HepG2 (cell line): ENCODE data around the gene ZNF341.

Experiments
- NCOA1 ChIP-seq: sonication (generic); formaldehyde crosslinking; IDR thresholded peaks from 2 replicates; pipeline ENCODE4 v1.9.0; 2021; ENCODE audit warnings: missing genetic modification reagents
- NFYC ChIP-seq: IDR thresholded peaks from 2 replicates; pipeline ENCODE4 v1.6.1; 2016; ENCODE audit warnings: missing genetic modification reagents, missing compliant biosample characterization
- PAWR ChIP-seq: sonication (generic); formaldehyde crosslinking; IDR thresholded peaks from 2 replicates; pipeline ENCODE4 v1.4.0; 2020; ENCODE audit warnings: missing genetic modification reagents, mild to moderate bottlenecking, borderline replicate concordance
- ZKSCAN8 ChIP-seq: IDR thresholded peaks from 2 replicates; pipeline ENCODE4 v1.6.1; 2016; ENCODE audit warnings: borderline replicate concordance, missing genetic modification reagents, missing compliant biosample characterization
- ZNF597 ChIP-seq: sonication (generic); formaldehyde crosslinking; IDR thresholded peaks from 2 replicates; pipeline ENCODE4 v1.5.0; 2020; ENCODE audit warnings: missing genetic modification reagents
- TF ChIP-seq, protein P1 (sequence below): sonication (generic); formaldehyde crosslinking; IDR thresholded peaks from 2 replicates; pipeline ENCODE4 v1.5.0; 2020; ENCODE audit warnings: mild to moderate bottlenecking, missing genetic modification reagents, moderate library complexity

DNA sequence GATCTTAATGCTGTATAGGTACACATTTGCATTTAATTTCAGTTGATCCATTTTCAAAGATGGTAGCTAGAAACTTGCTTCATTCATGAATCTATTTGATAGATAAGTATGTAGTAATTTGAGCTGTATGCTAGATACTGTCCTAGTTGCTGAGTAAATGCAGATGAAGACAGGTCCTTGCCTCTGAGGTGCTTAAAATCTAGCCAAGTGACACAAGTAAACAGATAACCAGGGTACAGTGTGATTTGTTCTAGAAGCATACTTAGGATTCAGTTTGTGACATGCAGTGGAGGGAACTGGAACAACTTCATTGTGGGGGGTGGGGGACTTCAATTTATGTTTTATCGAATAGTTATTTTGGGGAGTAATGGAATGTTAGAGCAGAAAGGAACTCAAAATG lies 88.6 kb downstream of the ZNF341 start:
- TF ChIP-seq ZKSCAN8 (CRISPR knock-in tag) (no peak), ZNF597 (CRISPR knock-in tag) (no peak), PAWR (CRISPR knock-in tag) (no peak), NCOA1 (no peak), NFYC (CRISPR knock-in tag) (no peak)
- TF ChIP-seq, protein P1, sequence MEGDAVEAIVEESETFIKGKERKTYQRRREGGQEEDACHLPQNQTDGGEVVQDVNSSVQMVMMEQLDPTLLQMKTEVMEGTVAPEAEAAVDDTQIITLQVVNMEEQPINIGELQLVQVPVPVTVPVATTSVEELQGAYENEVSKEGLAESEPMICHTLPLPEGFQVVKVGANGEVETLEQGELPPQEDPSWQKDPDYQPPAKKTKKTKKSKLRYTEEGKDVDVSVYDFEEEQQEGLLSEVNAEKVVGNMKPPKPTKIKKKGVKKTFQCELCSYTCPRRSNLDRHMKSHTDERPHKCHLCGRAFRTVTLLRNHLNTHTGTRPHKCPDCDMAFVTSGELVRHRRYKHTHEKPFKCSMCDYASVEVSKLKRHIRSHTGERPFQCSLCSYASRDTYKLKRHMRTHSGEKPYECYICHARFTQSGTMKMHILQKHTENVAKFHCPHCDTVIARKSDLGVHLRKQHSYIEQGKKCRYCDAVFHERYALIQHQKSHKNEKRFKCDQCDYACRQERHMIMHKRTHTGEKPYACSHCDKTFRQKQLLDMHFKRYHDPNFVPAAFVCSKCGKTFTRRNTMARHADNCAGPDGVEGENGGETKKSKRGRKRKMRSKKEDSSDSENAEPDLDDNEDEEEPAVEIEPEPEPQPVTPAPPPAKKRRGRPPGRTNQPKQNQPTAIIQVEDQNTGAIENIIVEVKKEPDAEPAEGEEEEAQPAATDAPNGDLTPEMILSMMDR (CRISPR knock-in tag), result no peak
